Psoas muscle (tissue), 8 donors: ENCODE results near the gene FXYD4. TPM values are rescaled to one million over a fixed set of nuclear protein-coding genes. Genes with fewer than 3 reads are reported as not detected.
A peak's percentile ranks its signal among the peaks of the same experiment; 100 is the strongest.
"Not testable (repeated sequence)": the region's sequence is repeated elsewhere in the genome, so short reads cannot be mapped to it uniquely, and the experiment has no call there.

Experiments used
- ATAC-seq, 4 donors: fragments of 200-7000 bp; cut with Tn5 transposase; one replicate each; pipeline ENCODE4 v1.9.1; 2020; ENCODE audit warnings: moderate library complexity in 3 of 4, mild to moderate bottlenecking in 2 of 4
- DNase-seq, 2 donors: peaks; one replicate each; pipeline ENCODE4 v3.0.0-alpha.2; 2020
- H3K27ac ChIP-seq: fragments of 200-600 bp; one replicate; pipeline ENCODE4 v1.8.0; 2022
- H3K27me3 ChIP-seq, 3 donors: fragments of 200-600 bp in 1 of 3; one replicate each; pipeline versions ENCODE4 v1.6.1 to v1.8.0; 2013 to 2022; ENCODE audit warnings: low read length in 2 of 3, mild to moderate bottlenecking in 2 of 3, moderate library complexity in 1 of 3; ENCODE audit not compliant: insufficient read depth in 3 of 3
- H3K36me3 ChIP-seq, 2 donors: fragments of 200-600 bp in 1 of 2; one replicate each; pipeline versions ENCODE4 v1.6.1 to v1.8.0; 2013 to 2022; ENCODE audit warnings: low read depth in 1 of 2, mild to moderate bottlenecking in 1 of 2, moderate library complexity in 1 of 2; ENCODE audit not compliant: insufficient read depth in 1 of 2
- H3K4me1 ChIP-seq: fragments of 200-600 bp; one replicate; pipeline ENCODE4 v1.8.0; 2022
- H3K4me3 ChIP-seq: fragments of 200-600 bp; one replicate; pipeline ENCODE4 v1.8.0; 2022; ENCODE audit warnings: mild to moderate bottlenecking
- H3K9me3 ChIP-seq: fragments of 200-600 bp; one replicate; pipeline ENCODE4 v1.8.0; 2022
- WGBS, 3 donors: extraction: QIAGEN DNeasy Blood & Tissue Kit; methylation state at CpG; one replicate each; pipeline versions ENCODE4 v1.1.6 to v1.1.7; 2013; 5-methylcytosine and 5-hydroxymethylcytosine counted together
- intact Hi-C, 2 donors: fragments of 100-400 bp; cut with DNase I; formaldehyde crosslinking; loops; one replicate each; pipeline versions ENCODE4 v1.11.0 to v1.14.2; 2022
- polyA plus RNA-seq, 3 donors: library from polyadenylated mRNA; stranded (reverse); fragments of 200-250 nt; gene quantifications; one replicate each; pipeline ENCODE4 v1.2.3, GENCODE V29; 2013
- total RNA-seq, 4 donors: library from RNA; stranded (reverse); fragmentation: NEBNext Ultra II Directional in 2 of 4; extraction: Animal tissue kit (Norgen Biotek cat#: 25700) in 2 of 4; gene quantifications; one replicate each; pipeline versions ENCODE4 v1.2.1 to v1.2.4, GENCODE V29; 2021 to 2023
- TF ChIP-seq, protein P1 (sequence below): fragments of 200-600 bp; IDR thresholded peaks from one replicate; pipeline ENCODE4 v1.8.0; 2022; ENCODE audit warnings: antibody characterized with exemption
- donor health status: healthy with polysubstance abuse.
- donor health status: DM: no; HTN: no; CAD: no; lungs with moderate emphysema.
- donor health status: Bipolar disorder and iron deficiency.
- donor health status: healthy.
- donor health status: DM: yes; HTN: yes; CAD: no.
- donor health status: DM: no; HTN: no; CAD: no.
- donor health status: DM: no; HTN: no; CAD: no.
- donor health status: DM: yes; HTN: yes; CAD: no.

Gene FXYD4
- total and polyA plus RNA-seq, 7 donors, result 0.18 to 3.0 (median 0.74) TPM; not detected in 4

DNA sequence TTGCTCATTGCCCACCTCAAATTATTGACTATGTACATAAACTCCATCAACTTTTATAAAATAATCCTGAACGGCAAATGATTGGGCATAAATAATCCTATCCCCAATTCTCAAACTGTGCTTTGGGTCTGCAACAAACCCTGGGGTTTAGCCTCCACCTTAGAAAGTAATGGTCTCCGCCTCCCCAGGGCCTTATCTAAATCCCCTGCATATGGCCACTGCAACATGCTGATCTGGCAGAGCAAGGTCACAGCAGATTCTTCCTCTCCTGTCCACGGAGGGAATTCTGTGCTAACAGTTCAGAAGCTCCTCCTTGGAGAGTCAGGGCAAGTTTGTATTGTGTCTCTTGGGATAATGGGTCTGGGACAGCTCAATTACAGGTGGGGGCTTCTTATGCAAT lies 18.4 kb downstream of the FXYD4 start:
- H3K4me3 ChIP-seq, result no peak overlapping the region
- peaks cover under 1% of the 10 kb centered on the region for H3K4me1 ChIP-seq
- DNase-seq (no peak), ATAC-seq (no peak)
- H3K36me3 ChIP-seq, result peaks cover 27 to 100% of the 10 kb centered on the region in 2 donors
- H3K27me3 ChIP-seq, result no peaks in the 10 kb centered on the region
- H3K27ac ChIP-seq, result no peak overlapping the region
- intact Hi-C loops, result loop anchor here in 1 of 2 donors (2.0 kb wide), 1 partner anchor 69 kb away; no protein-coding TSS in a partner anchor
- TF ChIP-seq, protein P1, sequence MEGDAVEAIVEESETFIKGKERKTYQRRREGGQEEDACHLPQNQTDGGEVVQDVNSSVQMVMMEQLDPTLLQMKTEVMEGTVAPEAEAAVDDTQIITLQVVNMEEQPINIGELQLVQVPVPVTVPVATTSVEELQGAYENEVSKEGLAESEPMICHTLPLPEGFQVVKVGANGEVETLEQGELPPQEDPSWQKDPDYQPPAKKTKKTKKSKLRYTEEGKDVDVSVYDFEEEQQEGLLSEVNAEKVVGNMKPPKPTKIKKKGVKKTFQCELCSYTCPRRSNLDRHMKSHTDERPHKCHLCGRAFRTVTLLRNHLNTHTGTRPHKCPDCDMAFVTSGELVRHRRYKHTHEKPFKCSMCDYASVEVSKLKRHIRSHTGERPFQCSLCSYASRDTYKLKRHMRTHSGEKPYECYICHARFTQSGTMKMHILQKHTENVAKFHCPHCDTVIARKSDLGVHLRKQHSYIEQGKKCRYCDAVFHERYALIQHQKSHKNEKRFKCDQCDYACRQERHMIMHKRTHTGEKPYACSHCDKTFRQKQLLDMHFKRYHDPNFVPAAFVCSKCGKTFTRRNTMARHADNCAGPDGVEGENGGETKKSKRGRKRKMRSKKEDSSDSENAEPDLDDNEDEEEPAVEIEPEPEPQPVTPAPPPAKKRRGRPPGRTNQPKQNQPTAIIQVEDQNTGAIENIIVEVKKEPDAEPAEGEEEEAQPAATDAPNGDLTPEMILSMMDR, result no peak
- 60 to 62% (median 62%) methylated on average over 3 of the region's 3 CpGs for WGBS, 3 donors
- H3K9me3 ChIP-seq, result no peaks in the 10 kb centered on the region

DNA sequence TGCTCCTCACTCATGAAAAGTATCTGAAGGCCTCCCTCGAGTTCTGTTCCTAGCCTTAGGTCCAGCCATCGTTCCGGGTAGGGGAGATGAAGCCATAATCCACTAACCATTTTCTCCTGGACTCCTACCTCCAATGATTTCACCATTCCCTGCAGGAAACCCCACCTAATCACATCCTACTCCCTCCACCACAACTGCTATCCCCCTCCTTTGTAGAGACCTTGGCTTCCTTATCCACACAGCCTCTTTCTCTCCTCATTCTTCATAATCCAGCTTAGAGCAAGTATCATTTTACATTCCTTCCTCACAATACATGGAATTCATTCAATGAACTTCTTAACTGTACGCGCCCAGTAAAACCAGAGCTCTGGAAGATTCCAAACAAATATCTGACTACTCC lies 18.9 kb downstream of the FXYD4 start:
- ATAC-seq (no peak), DNase-seq (no peak)
- intact Hi-C loops, result no loop called here
- TF ChIP-seq, protein P1, result no peak
- no peaks in the 10 kb centered on the region for H3K9me3 ChIP-seq
- no peak overlapping the region for H3K4me3 ChIP-seq
- H3K36me3 ChIP-seq, result peaks cover 27 to 100% of the 10 kb centered on the region in 2 donors
- peaks cover 5% of the 10 kb centered on the region for H3K4me1 ChIP-seq
- H3K27me3 ChIP-seq, result no peaks in the 10 kb centered on the region
- 67 to 86% (median 74%) methylated on average over 5 of the region's 5 CpGs for WGBS, 3 donors
- no peak overlapping the region for H3K27ac ChIP-seq

DNA sequence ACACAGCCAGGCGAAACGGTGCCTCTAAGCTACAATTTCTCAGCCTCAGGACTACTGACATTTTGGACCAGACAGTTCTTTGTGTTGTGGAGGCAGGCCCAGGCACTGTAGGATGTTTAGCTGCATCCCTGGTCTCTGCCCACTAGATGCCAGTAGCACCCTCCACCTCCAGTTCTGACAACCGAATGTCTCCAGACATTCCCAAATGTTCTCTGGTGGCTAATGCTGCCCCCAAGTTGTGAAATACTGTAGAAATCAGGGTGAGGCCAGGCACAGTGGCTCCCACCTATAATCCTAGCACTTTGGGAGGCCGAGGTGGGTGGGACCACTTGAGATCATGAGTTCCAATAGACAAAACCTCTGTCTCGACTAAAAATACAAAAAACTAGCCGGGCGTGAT lies 19.3 kb downstream of the FXYD4 start:
- Histone ChIP-seq H3K4me1 (peaks cover 9% of the 10 kb centered on the region), H3K27ac (no peak overlapping the region), H3K4me3 (no peak overlapping the region), H3K27me3 (no peaks in the 10 kb centered on the region), H3K9me3 (no peaks in the 10 kb centered on the region), H3K36me3 (peaks cover 25 to 97% of the 10 kb centered on the region in 2 donors)
- intact Hi-C loops, result no loop called here
- TF ChIP-seq, protein P1, result peak; percentile 41
- 60 to 61% (median 60%) methylated on average over 7 of the region's 7 CpGs for WGBS, 3 donors
- DNase-seq (no peak), ATAC-seq (peak; percentile 59 to 90 (median 76))

DNA sequence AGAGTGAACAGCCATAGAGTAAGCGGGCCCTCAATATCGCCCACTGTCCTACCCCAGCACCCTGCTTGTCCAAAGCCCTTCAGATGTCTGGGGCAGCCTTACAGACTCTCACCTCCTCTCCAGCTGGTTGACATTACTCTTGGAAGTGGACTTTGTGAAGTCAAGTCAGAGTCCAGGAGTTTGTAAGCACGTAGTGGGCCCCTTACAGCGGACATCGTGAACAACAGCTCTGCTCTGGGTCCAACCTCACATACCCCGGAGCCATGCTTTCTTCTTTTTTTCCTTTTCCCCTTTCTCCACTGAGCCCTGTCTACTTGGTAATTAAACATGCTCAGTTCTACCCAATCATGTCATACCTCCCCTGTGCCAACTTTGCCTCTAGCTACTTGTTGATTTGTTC lies 20.1 kb downstream of the FXYD4 start:
- H3K4me3 ChIP-seq, result no peak overlapping the region
- 91 to 92% (median 92%) methylated on average over 6 of the region's 6 CpGs for WGBS, 3 donors
- TF ChIP-seq, protein P1, result no peak
- H3K36me3 ChIP-seq, result peaks cover 24 to 90% of the 10 kb centered on the region in 2 donors
- no peaks in the 10 kb centered on the region for H3K27me3 ChIP-seq
- intact Hi-C loops, result no loop called here
- H3K4me1 ChIP-seq, result peaks cover 14% of the 10 kb centered on the region
- H3K9me3 ChIP-seq, result no peaks in the 10 kb centered on the region
- ATAC-seq (no peak), DNase-seq (no peak)
- no peak overlapping the region for H3K27ac ChIP-seq

DNA sequence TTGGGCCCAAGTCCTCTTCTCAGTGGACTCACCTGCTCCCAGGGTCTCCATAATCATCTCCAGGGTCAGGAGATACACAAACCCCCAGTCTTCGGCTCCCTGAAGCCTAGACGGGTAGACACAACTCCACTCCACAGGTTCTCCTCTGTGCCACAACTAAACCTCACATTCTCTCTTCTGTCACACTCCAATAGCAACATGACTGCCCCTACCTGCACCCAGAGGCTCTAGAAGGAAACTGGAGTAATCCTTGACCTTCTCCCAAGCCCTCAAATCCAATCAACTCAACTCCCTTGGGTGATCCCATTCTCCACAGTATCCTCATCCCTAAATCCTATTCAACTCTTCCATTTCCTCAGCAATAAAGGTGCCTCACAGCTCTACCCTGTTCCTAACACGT lies 21.3 kb downstream of the FXYD4 start:
- no peaks in the 10 kb centered on the region for H3K27me3 ChIP-seq
- no peaks in the 10 kb centered on the region for H3K9me3 ChIP-seq
- DNase-seq, result no peak
- no peak overlapping the region for H3K27ac ChIP-seq
- no peak overlapping the region for H3K4me3 ChIP-seq
- peaks cover 15 to 77% of the 10 kb centered on the region in 2 donors for H3K36me3 ChIP-seq
- peaks cover 19% of the 10 kb centered on the region for H3K4me1 ChIP-seq
- ATAC-seq, result no peak
- TF ChIP-seq, protein P1, result no peak
- WGBS, 3 donors, result 81 to 92% (median 84%) methylated on average over 3 of the region's 3 CpGs
- intact Hi-C loops, result no loop called here

DNA sequence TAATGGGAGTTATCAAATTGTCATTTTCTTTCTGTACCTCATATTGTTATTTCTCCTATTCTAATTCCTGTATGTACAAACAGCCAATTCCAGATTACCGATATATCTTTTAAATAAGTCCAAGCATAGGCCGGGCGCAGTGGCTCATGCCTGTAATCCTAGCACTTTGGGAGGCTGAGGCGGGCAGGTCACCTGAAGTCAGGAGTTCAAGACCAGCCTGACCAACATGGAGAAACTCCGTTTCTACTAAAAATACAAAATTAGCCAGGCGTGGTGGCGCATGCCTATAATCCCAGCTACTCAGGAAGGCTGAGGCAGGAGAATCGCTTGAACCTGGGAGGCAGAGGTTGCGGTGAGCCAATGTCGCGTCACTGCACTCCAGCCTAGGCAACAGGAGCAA lies 21.8 kb downstream of the FXYD4 start:
- H3K27me3 ChIP-seq, H3K9me3 ChIP-seq, ATAC-seq, intact Hi-C loops, H3K4me3 ChIP-seq, H3K27ac ChIP-seq: not testable (repeated sequence)
- DNase-seq, result peak in 1 of 2 donors; percentile 14
- WGBS, 3 donors, result 93 to 98% (median 94%) methylated on average over 11 of the region's 11 CpGs
- peaks cover 23% of the 10 kb centered on the region for H3K4me1 ChIP-seq
- peaks cover 14 to 73% of the 10 kb centered on the region in 2 donors for H3K36me3 ChIP-seq
